MCF 10A (cell line): Measurements from ENCODE around the gene FNTB. TPM values are rescaled to one million over a fixed set of nuclear protein-coding genes. Genes with fewer than 3 reads are reported as not detected.

Experiments
- BruUV-seq: library from RNA; stranded (reverse); fragments of 400-500 nt; replicated peaks from 2 replicates; lab custom pipeline; 2021; lab: Mats Ljungman, UMichigan
- CTCF ChIA-PET: fragments of 300-600 bp; sonication (Branson Sonifier 250); formaldehyde crosslinking; extraction: SDS; loops from one replicate; lab custom pipeline; 2021; ENCODE audit warnings: antibody characterized with exemption, inconsistent platforms; lab: Yijun Ruan, JAX
- POLR2A ChIA-PET: fragments of 300-600, 350-650 bp; sonication (Branson Sonifier 250); formaldehyde crosslinking; extraction: SDS; loops from one replicate; lab custom pipeline; 2020; ENCODE audit warnings: antibody characterized with exemption, inconsistent platforms; lab: Yijun Ruan, JAX
- DNase-seq: peaks from one replicate; pipeline ENCODE4 v3.0.0-alpha.2; 2018; ENCODE audit not compliant: unreplicated experiment
- H3K27ac Mint-ChIP-seq: one replicate; pipeline ENCODE4 v1.8.0; 2022; ENCODE audit warnings: mild to moderate bottlenecking, low read depth, mixed read lengths; ENCODE audit not compliant: unreplicated experiment
- H3K27me3 Mint-ChIP-seq: one replicate; pipeline ENCODE4 v1.8.0; 2022; ENCODE audit warnings: mixed read lengths; ENCODE audit not compliant: insufficient read depth, unreplicated experiment
- H3K36me3 Mint-ChIP-seq: one replicate; pipeline ENCODE4 v1.8.0; 2022; ENCODE audit warnings: mild to moderate bottlenecking, moderate library complexity, mixed read lengths; ENCODE audit not compliant: insufficient read depth, unreplicated experiment
- H3K4me1 Mint-ChIP-seq: one replicate; pipeline ENCODE4 v1.8.0; 2022; ENCODE audit warnings: mixed read lengths; ENCODE audit not compliant: insufficient read depth, unreplicated experiment
- H3K4me3 Mint-ChIP-seq: one replicate; pipeline ENCODE4 v1.8.0; 2022; ENCODE audit warnings: mild to moderate bottlenecking, moderate library complexity, mixed read lengths; ENCODE audit not compliant: unreplicated experiment
- H3K9me3 Mint-ChIP-seq: one replicate; pipeline ENCODE4 v1.8.0; 2022; ENCODE audit warnings: mixed read lengths; ENCODE audit not compliant: unreplicated experiment
- CTCF ChIP-seq: fragments of 200-600 bp; IDR thresholded peaks from one replicate; pipeline ENCODE4 v1.8.0; 2022; ENCODE audit warnings: antibody characterized with exemption, mild to moderate bottlenecking; ENCODE audit not compliant: unreplicated experiment
- intact Hi-C: fragments of 100-400 bp; cut with micrococcal nuclease; formaldehyde crosslinking; loops from 2 replicates; pipeline ENCODE4 v1.14.1; 2022
- total RNA-seq: library from RNA; stranded (reverse); gene quantifications from 2 replicates; pipeline ENCODE4 v1.2.3, GENCODE V29; 2022

FNTB gene
- total RNA-seq, 1 experiment from 2014 or later = 12.2 TPM

GRCh38 chr14:64987438-64987767 lies 708 bp downstream of the FNTB start:
- Mint-ChIP-seq H3K4me1 (peaks cover 10% of the 10 kb centered on the region), H3K9me3 (no peaks in the 10 kb centered on the region), H3K4me3 (peak overlapping the region; percentile 79), H3K36me3 (peaks cover 13% of the 10 kb centered on the region), H3K27ac (peak overlapping the region; percentile 76), H3K27me3 (peaks cover 9% of the 10 kb centered on the region)
- BruUV-seq = TSS peak; percentile 42
- intact Hi-C loops = loop anchor here (1.0 to 10.0 kb wide), 5 partner anchors 75 to 425 kb away; partner anchors contain the start of genes CHURC1 and FUT8
- DNase-seq = no peak
- ChIA-PET CTCF (interaction anchor here (0.6 to 2.2 kb wide), 9 partner anchors 8 to 88 kb away, joined by 3 to 24 read pairs (median 3); no protein-coding TSS in a partner anchor), POLR2A (interaction anchor here (0.7 to 4.3 kb wide), 17 partner anchors 8 to 424 kb away, joined by 3 to 55 read pairs (median 5); partner anchors contain the start of genes CHURC1 and MAX)
- TF ChIP-seq CTCF = no peak

- Mint-ChIP-seq H3K4me1 (no peaks in the 10 kb centered on the region), H3K27me3 (no peaks in the 10 kb centered on the region), H3K36me3 (peaks cover 13% of the 10 kb centered on the region), H3K27ac (no peak overlapping the region), H3K9me3 (no peaks in the 10 kb centered on the region), H3K4me3 (no peak overlapping the region)
- POLR2A ChIA-PET = interaction anchor here (4.3 kb wide), 1 partner anchor 10 kb away, joined by 55 read pairs; no protein-coding TSS in a partner anchor
- no peak for DNase-seq
- CTCF ChIA-PET = interaction anchor here (1.0 kb wide), 2 partner anchors 10 to 114 kb away, joined by 3 read pairs; no protein-coding TSS in a partner anchor
- no TSS peak for BruUV-seq
- TF ChIP-seq CTCF = no peak
- intact Hi-C loops = no loop called here
These were observed 3.6 kb downstream of the FNTB start for GRCh38 chr14:64990296-64990695.

- ChIA-PET CTCF (interaction anchor here (1.0 to 1.3 kb wide), 3 partner anchors 10 to 113 kb away, joined by 3 to 4 read pairs (median 3); no protein-coding TSS in a partner anchor), POLR2A (no interaction called here)
- no peak overlapping the region for H3K27ac Mint-ChIP-seq
- H3K27me3 Mint-ChIP-seq = no peaks in the 10 kb centered on the region
- no peaks in the 10 kb centered on the region for H3K4me1 Mint-ChIP-seq
- H3K36me3 Mint-ChIP-seq = peaks cover 13% of the 10 kb centered on the region
- intact Hi-C loops = no loop called here
- no TSS peak for BruUV-seq
- H3K9me3 Mint-ChIP-seq = no peaks in the 10 kb centered on the region
- TF ChIP-seq CTCF = no peak
- no peak overlapping the region for H3K4me3 Mint-ChIP-seq
- DNase-seq = no peak
These were observed 4.2 kb downstream of the FNTB start for GRCh38 chr14:64990939-64991338.

GRCh38 chr14:64992328-64992885 lies 5.7 kb downstream of the FNTB start:
- ChIA-PET POLR2A (interaction anchor here (1.2 kb wide), 1 partner anchor 14 kb away, joined by 5 read pairs; no protein-coding TSS in a partner anchor), CTCF (interaction anchor here (1.1 to 3.3 kb wide), 2 partner anchors 12 to 28 kb away, joined by 3 to 18 read pairs; no protein-coding TSS in a partner anchor)
- H3K27ac Mint-ChIP-seq = no peak overlapping the region
- no peaks in the 10 kb centered on the region for H3K4me1 Mint-ChIP-seq
- no peaks in the 10 kb centered on the region for H3K9me3 Mint-ChIP-seq
- no peaks in the 10 kb centered on the region for H3K27me3 Mint-ChIP-seq
- no peak overlapping the region for H3K4me3 Mint-ChIP-seq
- intact Hi-C loops = no loop called here
- no TSS peak for BruUV-seq
- no peak for DNase-seq
- TF ChIP-seq CTCF = no peak
- peaks cover 11% of the 10 kb centered on the region for H3K36me3 Mint-ChIP-seq
